ENCODE measurements around the gene CNOT9. TPM values are rescaled to one million over a fixed set of nuclear protein-coding genes. Genes with fewer than 3 reads are reported as not detected.

The CNOT9 gene
- total RNA-seq, 1 donor from 2014 or later, result 89.2 TPM

DNA sequence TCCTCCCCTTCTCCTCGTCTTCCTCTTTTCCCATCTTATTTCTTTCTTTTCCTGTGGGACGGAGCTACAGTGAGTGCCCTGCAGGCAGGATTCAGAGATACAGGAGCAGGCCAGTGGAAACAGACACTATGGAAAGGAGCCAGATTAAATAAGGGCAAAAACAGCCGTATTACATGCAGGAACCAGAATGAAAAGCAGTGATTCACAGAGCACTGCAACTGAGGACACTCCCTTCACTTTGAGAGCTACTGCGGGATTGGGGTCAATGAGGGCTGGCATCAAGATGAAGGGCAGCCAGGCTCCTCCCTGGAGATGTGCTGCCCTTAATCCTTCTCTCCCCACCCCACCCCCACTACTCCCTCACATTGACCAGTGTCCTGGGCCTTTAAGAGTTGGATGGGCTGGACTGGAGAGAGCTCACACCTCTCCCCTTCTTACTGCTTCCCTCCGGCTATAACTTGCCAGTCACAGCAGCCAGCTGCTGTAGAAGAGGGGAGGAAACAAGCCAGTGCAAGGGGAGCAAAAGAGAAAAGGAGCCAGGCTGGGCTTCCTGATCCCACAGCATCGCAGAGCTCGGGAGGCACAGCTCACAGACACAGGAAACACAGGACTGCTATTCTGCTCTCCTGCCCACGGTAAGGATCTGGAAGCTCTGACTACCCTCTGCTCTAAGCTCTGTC is 38.9 kb downstream of the CNOT9 start, which contains the start of gene PLCD4:
Gene PLCD4, plus strand, starts transcription at position 464 of the 680 bp plus-strand sequence. CDS start 7,841 bp downstream, outside the sequence.
- Mint-ChIP-seq H3K27ac (ENCODE audit: unreplicated experiment) (no peak within 1 kb of the TSS), H3K9me3 (no peaks in the 10 kb centered on the region), H3K4me3 (no peak within 1 kb of the TSS), H3K27me3 (ENCODE audit: low read depth) (no peaks in the 10 kb centered on the region), H3K36me3 (ENCODE audit: low read depth) (no peaks in the 10 kb centered on the region), H3K4me1 (peaks cover 10% of the 10 kb centered on the region)
- peak; percentile 6 for DNase-seq (ENCODE audit: low read depth, low spot score)
- TF ChIP-seq, protein P1, sequence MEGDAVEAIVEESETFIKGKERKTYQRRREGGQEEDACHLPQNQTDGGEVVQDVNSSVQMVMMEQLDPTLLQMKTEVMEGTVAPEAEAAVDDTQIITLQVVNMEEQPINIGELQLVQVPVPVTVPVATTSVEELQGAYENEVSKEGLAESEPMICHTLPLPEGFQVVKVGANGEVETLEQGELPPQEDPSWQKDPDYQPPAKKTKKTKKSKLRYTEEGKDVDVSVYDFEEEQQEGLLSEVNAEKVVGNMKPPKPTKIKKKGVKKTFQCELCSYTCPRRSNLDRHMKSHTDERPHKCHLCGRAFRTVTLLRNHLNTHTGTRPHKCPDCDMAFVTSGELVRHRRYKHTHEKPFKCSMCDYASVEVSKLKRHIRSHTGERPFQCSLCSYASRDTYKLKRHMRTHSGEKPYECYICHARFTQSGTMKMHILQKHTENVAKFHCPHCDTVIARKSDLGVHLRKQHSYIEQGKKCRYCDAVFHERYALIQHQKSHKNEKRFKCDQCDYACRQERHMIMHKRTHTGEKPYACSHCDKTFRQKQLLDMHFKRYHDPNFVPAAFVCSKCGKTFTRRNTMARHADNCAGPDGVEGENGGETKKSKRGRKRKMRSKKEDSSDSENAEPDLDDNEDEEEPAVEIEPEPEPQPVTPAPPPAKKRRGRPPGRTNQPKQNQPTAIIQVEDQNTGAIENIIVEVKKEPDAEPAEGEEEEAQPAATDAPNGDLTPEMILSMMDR (conservative IDR thresholded peaks at IDR 0.05), result no peak

DNA sequence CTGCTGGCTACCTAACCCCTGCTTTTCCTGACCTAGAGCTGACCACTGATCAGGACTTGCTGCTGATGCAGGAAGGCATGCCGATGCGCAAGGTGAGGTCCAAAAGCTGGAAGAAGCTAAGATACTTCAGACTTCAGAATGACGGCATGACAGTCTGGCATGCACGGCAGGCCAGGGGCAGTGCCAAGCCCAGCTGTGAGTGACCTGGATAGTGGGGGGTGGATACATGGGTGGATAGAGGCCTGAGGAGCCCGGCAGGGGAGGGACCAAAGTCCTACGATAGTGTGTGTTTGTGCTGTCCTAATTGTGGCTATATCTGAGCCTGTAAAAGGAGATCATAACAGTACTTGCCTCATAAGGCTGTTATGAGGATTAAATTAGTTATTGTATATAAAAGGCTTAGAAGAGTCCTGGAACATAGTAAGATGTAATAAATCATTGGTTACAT is 47.3 kb downstream of the CNOT9 start:
- no peak for DNase-seq (ENCODE audit: low read depth, low spot score)
- Mint-ChIP-seq H3K27me3 (ENCODE audit: low read depth) (no peaks in the 10 kb centered on the region), H3K27ac (ENCODE audit: unreplicated experiment) (no peak overlapping the region), H3K9me3 (no peaks in the 10 kb centered on the region), H3K4me3 (no peak overlapping the region), H3K36me3 (ENCODE audit: low read depth) (no peaks in the 10 kb centered on the region), H3K4me1 (no peaks in the 10 kb centered on the region)
- TF ChIP-seq, protein P1 (conservative IDR thresholded peaks at IDR 0.05), result no peak

- TF ChIP-seq, protein P1 (conservative IDR thresholded peaks at IDR 0.05), result no peak
- Mint-ChIP-seq H3K4me3 (no peak overlapping the region), H3K27me3 (ENCODE audit: low read depth) (no peaks in the 10 kb centered on the region), H3K27ac (ENCODE audit: unreplicated experiment) (peak overlapping the region; percentile 48), H3K4me1 (no peaks in the 10 kb centered on the region), H3K9me3 (no peaks in the 10 kb centered on the region), H3K36me3 (ENCODE audit: low read depth) (no peaks in the 10 kb centered on the region)
- DNase-seq (ENCODE audit: low read depth, low spot score), result no peak
Observed at GRCh38 chr2:218618102-218618860, 49.6 kb downstream of the CNOT9 start.

GRCh38 chr2:218621007-218621406 is 52.4 kb downstream of the CNOT9 start:
- H3K9me3 Mint-ChIP-seq, result no peaks in the 10 kb centered on the region
- no peak for DNase-seq (ENCODE audit: low read depth, low spot score)
- no peaks in the 10 kb centered on the region for H3K36me3 Mint-ChIP-seq (ENCODE audit: low read depth)
- no peaks in the 10 kb centered on the region for H3K4me1 Mint-ChIP-seq
- H3K27ac Mint-ChIP-seq (ENCODE audit: unreplicated experiment), result no peak overlapping the region
- H3K27me3 Mint-ChIP-seq (ENCODE audit: low read depth), result no peaks in the 10 kb centered on the region
- no peak overlapping the region for H3K4me3 Mint-ChIP-seq
- TF ChIP-seq, protein P1 (conservative IDR thresholded peaks at IDR 0.05), result no peak

DNA sequence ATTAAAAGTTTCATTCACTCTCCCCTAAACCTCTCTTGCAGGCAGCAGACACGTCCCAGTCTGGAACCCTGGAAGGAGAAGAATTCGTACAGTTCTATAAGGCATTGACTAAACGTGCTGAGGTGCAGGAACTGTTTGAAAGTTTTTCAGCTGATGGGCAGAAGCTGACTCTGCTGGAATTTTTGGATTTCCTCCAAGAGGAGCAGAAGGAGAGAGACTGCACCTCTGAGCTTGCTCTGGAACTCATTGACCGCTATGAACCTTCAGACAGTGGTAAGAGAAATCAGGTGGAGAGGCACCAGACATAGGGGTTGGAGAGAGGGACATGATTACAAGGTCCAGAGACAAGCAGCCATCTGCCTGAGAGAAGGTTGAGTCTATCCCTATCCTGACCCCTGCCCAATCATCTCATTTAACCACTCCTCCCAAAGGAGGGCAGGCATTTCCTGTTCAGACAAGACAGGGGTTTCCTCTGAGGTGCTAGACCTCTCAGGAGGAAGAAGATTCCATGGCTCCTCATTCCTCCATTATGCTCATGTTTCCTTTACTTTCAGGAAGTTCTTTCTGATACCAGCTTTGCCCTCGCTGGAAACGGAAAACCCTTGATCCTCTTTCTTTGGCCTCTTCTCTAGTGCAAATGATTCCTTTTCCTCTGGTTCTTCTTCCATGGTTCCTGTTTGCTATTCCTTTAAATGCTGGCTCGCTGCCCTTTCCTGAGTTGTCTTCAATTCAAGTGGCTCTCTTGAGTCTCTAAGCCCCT is 54.1 kb downstream of the CNOT9 start:
- no peaks in the 10 kb centered on the region for H3K36me3 Mint-ChIP-seq (ENCODE audit: low read depth)
- TF ChIP-seq, protein P1 (conservative IDR thresholded peaks at IDR 0.05), result no peak
- no peaks in the 10 kb centered on the region for H3K27me3 Mint-ChIP-seq (ENCODE audit: low read depth)
- H3K4me1 Mint-ChIP-seq, result no peaks in the 10 kb centered on the region
- no peak overlapping the region for H3K27ac Mint-ChIP-seq (ENCODE audit: unreplicated experiment)
- no peak for DNase-seq (ENCODE audit: low read depth, low spot score)
- no peak overlapping the region for H3K4me3 Mint-ChIP-seq
- no peaks in the 10 kb centered on the region for H3K9me3 Mint-ChIP-seq

All from neural crest cell (in vitro differentiated cells).